SHP77 (cell line): Measurements from ENCODE around the gene TMEM8B.
"Not testable (repeated sequence)": the region's sequence is repeated elsewhere in the genome, so short reads cannot be mapped to it uniquely, and the experiment has no call there.

Experiments used
- DNase-seq, 2 experiments: peaks; one replicate each; lab custom pipeline; 2025; lab: John Stamatoyannopoulos, UW

The TMEM8B gene

GRCh38 chr9:35868933-35869332 is 39.9 kb downstream of the TMEM8B start:
- DNase-seq = no peak

DNA sequence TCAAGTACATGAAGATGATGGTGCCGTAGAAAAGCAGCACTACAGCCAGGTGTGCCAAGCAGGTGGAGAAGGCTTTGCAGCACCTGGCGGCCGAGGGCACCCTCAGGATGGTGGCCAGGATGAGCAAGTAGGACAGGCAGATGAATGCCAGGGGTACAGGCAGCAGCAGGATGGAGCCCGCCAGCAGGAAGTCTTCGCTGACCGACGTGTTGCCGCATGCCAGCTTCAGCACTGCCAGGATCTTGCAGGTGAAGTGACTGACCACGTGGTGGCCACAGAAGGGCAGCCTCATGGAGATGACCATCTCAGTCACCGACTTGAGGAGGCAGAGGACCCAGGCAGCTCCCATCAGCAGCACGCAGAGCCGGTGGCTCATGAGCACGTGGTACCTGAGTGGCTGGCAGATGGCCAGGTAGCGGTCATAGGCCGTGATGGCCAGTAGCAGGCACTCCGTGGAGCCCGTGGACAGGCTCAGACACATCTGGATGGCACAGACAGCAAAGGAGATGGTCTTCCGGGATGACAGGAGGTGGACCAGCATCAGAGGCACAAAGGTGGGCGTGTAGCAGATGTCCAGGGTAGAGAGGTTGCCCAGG is 40.7 kb downstream of the TMEM8B start:
- no peak for DNase-seq

DNA sequence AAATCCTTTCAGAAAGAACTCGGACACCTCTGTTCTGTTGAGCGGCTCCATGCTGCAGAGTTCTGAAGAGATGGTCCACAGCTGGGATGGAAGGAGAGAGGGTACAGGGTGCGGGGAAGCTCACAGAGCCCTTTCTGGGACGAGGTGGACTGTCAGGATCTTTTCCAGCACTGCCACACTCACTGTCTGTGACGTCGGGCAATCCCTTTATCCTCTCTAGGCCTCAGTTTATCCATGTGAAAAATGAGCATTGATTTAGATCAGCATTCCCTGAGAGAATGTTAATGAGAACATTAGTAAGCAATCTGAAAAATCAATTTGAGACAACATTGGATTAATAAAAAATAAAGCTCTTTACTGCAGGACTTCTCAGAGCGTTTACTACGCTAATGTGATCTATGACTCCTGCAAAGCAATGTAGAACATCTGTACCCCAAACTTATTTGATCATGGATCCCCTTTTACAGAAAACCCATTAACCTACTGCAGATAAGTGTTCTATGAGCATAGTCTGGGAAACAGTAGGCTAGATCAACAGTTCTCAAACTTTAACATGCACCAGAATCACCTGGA is 41.4 kb downstream of the TMEM8B start, which contains the start of gene OR13J1:
TSS of gene OR13J1 (minus strand) at position 51 of the 573 bp plus-strand sequence. CDS start at position 51, 0 bp downstream.
- DNase-seq = no peak

GRCh38 chr9:35871545-35871944 is 42.5 kb downstream of the TMEM8B start:
- DNase-seq = no peak

- DNase-seq = no peak
These were observed 43.5 kb downstream of the TMEM8B start for GRCh38 chr9:35872505-35872904.

- peak; percentile 1 to 52 for DNase-seq
These were observed 53.3 kb downstream of the TMEM8B start for GRCh38 chr9:35882263-35882848.

DNA sequence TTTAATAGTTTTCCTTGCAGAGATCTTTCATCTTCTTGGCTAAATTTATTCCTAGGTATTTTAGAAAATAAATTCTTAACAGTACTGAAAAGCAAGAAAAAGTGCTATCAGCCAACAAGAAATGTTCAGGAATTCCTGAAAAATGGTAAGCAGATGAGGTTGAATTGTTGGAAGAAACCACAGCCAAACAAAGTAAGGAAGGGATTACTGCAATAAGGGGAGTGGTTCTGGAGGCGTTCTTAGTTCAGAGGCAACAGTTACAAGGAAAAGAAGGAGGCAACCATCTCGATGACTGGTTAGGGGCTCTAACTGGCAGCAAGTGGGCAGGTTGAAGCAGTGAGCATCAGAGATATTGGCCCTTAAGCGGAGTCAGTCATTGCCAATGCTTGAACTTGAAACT is 54.0 kb downstream of the TMEM8B start:
- DNase-seq = no peak

GRCh38 chr9:35884908-35885307 is 55.9 kb downstream of the TMEM8B start:
- not testable (repeated sequence) for DNase-seq

GRCh38 chr9:35891646-35892045 is 62.6 kb downstream of the TMEM8B start:
- no peak for DNase-seq

DNA sequence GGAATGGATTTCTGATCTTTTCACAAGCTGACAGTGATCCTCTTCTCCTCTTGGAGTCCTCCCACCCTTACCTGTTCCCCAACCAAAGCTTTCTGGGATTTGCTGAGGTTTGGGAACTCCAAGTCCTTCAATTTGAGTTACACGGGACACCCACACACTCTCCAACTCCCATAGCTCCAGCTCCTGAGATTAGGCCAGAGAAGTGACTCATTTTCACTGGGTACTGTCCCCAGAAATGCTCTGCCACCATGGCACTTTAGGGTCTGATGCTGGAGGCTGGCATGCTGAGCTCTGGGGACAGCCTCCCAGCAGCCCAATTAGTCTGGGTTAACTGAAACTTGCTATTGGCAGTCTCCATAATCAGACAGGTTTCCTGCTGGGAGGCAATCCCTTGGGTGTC is 63.0 kb downstream of the TMEM8B start:
- no peak for DNase-seq

DNA sequence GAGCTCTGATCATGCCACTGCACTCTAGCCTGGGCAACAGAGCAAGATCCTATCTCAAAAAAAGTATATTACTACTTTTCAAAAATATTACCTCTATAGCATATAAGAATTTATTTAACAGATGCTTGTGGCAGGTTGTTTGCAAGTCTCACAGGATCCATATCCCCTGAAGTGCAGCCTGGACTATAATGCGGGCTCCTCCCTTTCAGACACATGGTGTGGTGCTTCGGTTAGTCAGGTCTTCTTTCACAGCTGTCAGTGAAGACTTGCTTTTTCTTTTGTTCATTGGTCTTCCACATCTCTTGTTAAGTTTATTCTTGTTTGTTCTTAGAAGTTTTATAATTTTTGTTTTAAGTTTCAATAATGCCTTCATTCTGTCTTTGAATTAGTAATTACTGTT is 67.5 kb downstream of the TMEM8B start:
- DNase-seq = no peak

- not testable (repeated sequence) for DNase-seq
These were observed 68.5 kb downstream of the TMEM8B start for GRCh38 chr9:35897376-35898099.

GRCh38 chr9:35898337-35898736 is 69.3 kb downstream of the TMEM8B start:
- DNase-seq = no peak

DNA sequence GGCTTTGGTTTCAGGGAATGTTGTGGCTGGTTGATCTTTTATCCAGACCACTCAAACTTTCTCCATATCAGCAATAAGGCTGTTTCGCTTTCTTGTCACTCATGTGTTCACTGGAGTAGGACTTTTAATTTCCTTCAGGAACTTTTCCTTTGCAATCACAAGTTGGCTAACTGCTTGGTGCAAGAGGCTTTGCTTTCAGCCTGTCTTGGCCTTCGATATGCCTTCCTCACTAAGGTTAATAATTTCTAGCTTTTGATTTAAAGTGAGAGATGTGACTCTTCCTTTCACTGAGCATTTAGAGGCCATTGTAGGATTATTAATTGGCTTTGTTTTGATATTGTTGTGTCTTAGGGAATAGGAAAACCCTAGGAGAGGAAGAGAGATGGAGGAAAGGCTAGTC is 70.0 kb downstream of the TMEM8B start:
- no peak for DNase-seq

GRCh38 chr9:35903049-35903448 is 74.0 kb downstream of the TMEM8B start:
- peak in 1 of 2 experiments; percentile 19 for DNase-seq

- DNase-seq = no peak
These were observed 75.3 kb downstream of the TMEM8B start for GRCh38 chr9:35904338-35904737.

- no peak for DNase-seq
These were observed 76.2 kb downstream of the TMEM8B start for GRCh38 chr9:35905051-35905781.

GRCh38 chr9:35905912-35906679 is 77.1 kb downstream of the TMEM8B start, which contains the start of gene HRCT1:
Gene HRCT1 (plus strand): TSS chr9:35906202. CDS start chr9:35906288, 86 bp downstream.
- DNase-seq = peak; percentile 39 to 70

- DNase-seq = no peak
These were observed 78.1 kb downstream of the TMEM8B start for GRCh38 chr9:35906923-35907699.

- peak; percentile 3 to 10 for DNase-seq
These were observed 78.9 kb downstream of the TMEM8B start for GRCh38 chr9:35907711-35908503.
